Stimulated activated CD4-positive, alpha-beta T cell treated with anti-CD3 and anti-CD28 coated beads, Interleukin-15, amount 100 ng/mL, for 24 hours (primary cell): ENCODE results near the gene AURKAIP1.
A peak's percentile ranks its signal among the peaks of the same experiment; 100 is the strongest.
"Not testable (repeated sequence)": the region's sequence is repeated elsewhere in the genome, so short reads cannot be mapped to it uniquely, and the experiment has no call there.

Experiments
- DNase-seq: peaks from one replicate; pipeline ENCODE4 v3.0.0-alpha.2; 2020

The AURKAIP1 gene

GRCh38 chr1:1385339-1385738 lies 10.3 kb upstream of the AURKAIP1 start:
- DNase-seq = not testable (repeated sequence)

- DNase-seq = no peak
Measured at GRCh38 chr1:1381294-1381693, 6.3 kb upstream of the AURKAIP1 start.

GRCh38 chr1:1380860-1381259 lies 5.9 kb upstream of the AURKAIP1 start:
- DNase-seq = no peak

GRCh38 chr1:1377540-1378205 lies 2.7 kb upstream of the AURKAIP1 start:
- no peak for DNase-seq

GRCh38 chr1:1376551-1377226 lies 1.7 kb upstream of the AURKAIP1 start:
- DNase-seq = no peak

GRCh38 chr1:1374589-1374928 lies 448 bp downstream of the AURKAIP1 start:
- DNase-seq = no peak

- DNase-seq = no peak
Measured at GRCh38 chr1:1373815-1374588, 1.0 kb downstream of the AURKAIP1 start.

- no peak for DNase-seq
Measured at GRCh38 chr1:1373051-1373814, 1.8 kb downstream of the AURKAIP1 start.

- DNase-seq = peak; percentile 84
Measured at GRCh38 chr1:1371746-1372711, 3.0 kb downstream of the AURKAIP1 start.

- peak; percentile 42 for DNase-seq
Measured at GRCh38 chr1:1371364-1371745, 3.7 kb downstream of the AURKAIP1 start.

- DNase-seq = no peak
Measured at GRCh38 chr1:1370771-1371300, 4.2 kb downstream of the AURKAIP1 start.

GRCh38 chr1:1370094-1370493 lies 4.9 kb downstream of the AURKAIP1 start:
- DNase-seq = not testable (repeated sequence)

- DNase-seq = no peak
Measured at GRCh38 chr1:1367315-1367714, 7.7 kb downstream of the AURKAIP1 start.

GRCh38 chr1:1366699-1367066 lies 8.3 kb downstream of the AURKAIP1 start:
- DNase-seq = no peak

GRCh38 chr1:1365875-1366698 lies 8.9 kb downstream of the AURKAIP1 start:
- DNase-seq = no peak

GRCh38 chr1:1364266-1364665 lies 10.7 kb downstream of the AURKAIP1 start:
- DNase-seq = no peak

- no peak for DNase-seq
Measured at GRCh38 chr1:1361982-1362423, 13.0 kb downstream of the AURKAIP1 start.

GRCh38 chr1:1361233-1361981 lies 13.6 kb downstream of the AURKAIP1 start:
- DNase-seq = no peak

GRCh38 chr1:1360506-1361169 lies 14.4 kb downstream of the AURKAIP1 start:
- no peak for DNase-seq
